ENCODE measurements around the gene CYTIP.

The CYTIP gene

GRCh38 chr2:157428500-157429175 lies 15.3 kb downstream of the CYTIP start:
- H3K27ac ChIP-seq, result no peak overlapping the region
- no peaks in the 10 kb centered on the region for H3K27me3 ChIP-seq (ENCODE audit: control insufficient read depth, insufficient read depth, low read length)
- H3K9ac ChIP-seq, result no peak overlapping the region
- H3K9me3 ChIP-seq (ENCODE audit: control insufficient read depth, low read length), result no peaks in the 10 kb centered on the region
- no peaks in the 10 kb centered on the region for H3K4me1 ChIP-seq
- no peaks in the 10 kb centered on the region for H3K36me3 ChIP-seq (ENCODE audit: control insufficient read depth, insufficient read depth, low read length)
- no peaks in the 10 kb centered on the region for H3K79me2 ChIP-seq
- no peak overlapping the region for H2AFZ ChIP-seq
- TF ChIP-seq CTCF (IDR thresholded peaks at IDR 0.05), result no peak
- H3K4me3 ChIP-seq (ENCODE audit: low read depth, low read length), result no peak overlapping the region
- H3K4me2 ChIP-seq (ENCODE audit: low read length), result no peak overlapping the region

- H3K79me2 ChIP-seq, result no peaks in the 10 kb centered on the region
- no peak overlapping the region for H3K4me3 ChIP-seq (ENCODE audit: low read depth, low read length)
- H3K27me3 ChIP-seq (ENCODE audit: control insufficient read depth, insufficient read depth, low read length), result no peaks in the 10 kb centered on the region
- no peaks in the 10 kb centered on the region for H3K9me3 ChIP-seq (ENCODE audit: control insufficient read depth, low read length)
- TF ChIP-seq CTCF (IDR thresholded peaks at IDR 0.05), result no peak
- no peak overlapping the region for H2AFZ ChIP-seq
- no peak overlapping the region for H3K9ac ChIP-seq
- H3K4me2 ChIP-seq (ENCODE audit: low read length), result no peak overlapping the region
- H3K4me1 ChIP-seq, result no peaks in the 10 kb centered on the region
- no peaks in the 10 kb centered on the region for H3K36me3 ChIP-seq (ENCODE audit: control insufficient read depth, insufficient read depth, low read length)
- no peak overlapping the region for H3K27ac ChIP-seq
These were observed 16.0 kb downstream of the CYTIP start for GRCh38 chr2:157427922-157428303.

- Histone ChIP-seq H3K4me3 (ENCODE audit: low read depth, low read length) (no peak overlapping the region), H3K4me1 (no peaks in the 10 kb centered on the region), H3K4me2 (ENCODE audit: low read length) (no peak overlapping the region), H3K79me2 (no peaks in the 10 kb centered on the region), H3K27ac (no peak overlapping the region), H3K36me3 (ENCODE audit: control insufficient read depth, insufficient read depth, low read length) (no peaks in the 10 kb centered on the region), H3K9me3 (ENCODE audit: control insufficient read depth, low read length) (no peaks in the 10 kb centered on the region), H3K9ac (no peak overlapping the region), H2AFZ (no peak overlapping the region), H3K27me3 (ENCODE audit: control insufficient read depth, insufficient read depth, low read length) (no peaks in the 10 kb centered on the region)
- no peak for TF ChIP-seq CTCF (IDR thresholded peaks at IDR 0.05)
These were observed 16.6 kb downstream of the CYTIP start for GRCh38 chr2:157427003-157427921.

DNA sequence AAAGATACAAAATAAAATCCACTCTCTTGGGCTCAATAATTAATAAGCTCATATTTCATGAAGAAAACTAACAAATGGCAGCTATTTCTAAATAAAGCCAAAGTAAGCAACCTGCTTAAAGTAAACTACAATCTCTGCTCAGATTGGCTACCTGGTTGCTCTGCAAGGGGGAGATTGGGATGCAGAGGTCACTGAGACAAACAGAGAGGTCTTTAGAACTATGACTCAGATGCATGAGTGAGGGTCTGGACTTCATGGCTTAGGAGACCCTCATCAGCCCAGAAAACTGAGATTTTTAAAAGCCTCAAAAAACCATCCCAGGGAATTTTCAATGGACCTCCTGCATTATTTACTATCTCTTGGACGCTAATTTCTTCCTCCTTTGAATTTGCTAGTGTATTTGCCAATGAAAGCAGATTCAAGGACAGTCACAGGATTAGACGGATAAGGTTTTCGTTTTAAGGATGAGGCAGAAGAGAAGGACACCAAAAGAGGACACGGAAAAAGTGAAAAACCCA lies 17.4 kb downstream of the CYTIP start:
- Histone ChIP-seq H3K27me3 (ENCODE audit: control insufficient read depth, insufficient read depth, low read length) (no peaks in the 10 kb centered on the region), H3K9ac (no peak overlapping the region), H2AFZ (no peak overlapping the region), H3K4me2 (ENCODE audit: low read length) (no peak overlapping the region), H3K9me3 (ENCODE audit: control insufficient read depth, low read length) (no peaks in the 10 kb centered on the region), H3K36me3 (ENCODE audit: control insufficient read depth, insufficient read depth, low read length) (no peaks in the 10 kb centered on the region), H3K4me1 (no peaks in the 10 kb centered on the region), H3K27ac (no peak overlapping the region), H3K79me2 (no peaks in the 10 kb centered on the region), H3K4me3 (ENCODE audit: low read depth, low read length) (no peak overlapping the region)
- no peak for TF ChIP-seq CTCF (IDR thresholded peaks at IDR 0.05)

All from parathyroid adenoma (tissue), 2 donors.